K562 (cell line): ENCODE data around the gene THAP8. TPM values are rescaled to one million over a fixed set of nuclear protein-coding genes. Genes with fewer than 3 reads are reported as not detected.
A peak's percentile ranks its signal among the peaks of the same experiment; 100 is the strongest.

Source experiments
- CBFA2T3 ChIP-seq: fragments of 450-650 bp; IDR thresholded peaks from 2 replicates; pipeline ENCODE4 v1.6.1; 2017
- CCNT2 ChIP-seq: IDR thresholded peaks from 2 replicates; pipeline ENCODE4 v1.6.1; 2011; ENCODE audit warnings: borderline replicate concordance, low read depth, mild to moderate bottlenecking, moderate library complexity, mixed read lengths, low read length; ENCODE audit not compliant: insufficient read length; ENCODE audit errors: extremely low read depth
- FOXK2 ChIP-seq, 2 experiments: fragments of 450-650 bp; IDR thresholded peaks in 1 of 2; conservative IDR thresholded peaks in 1 of 2; 2 replicates each; pipeline ENCODE4 v1.6.1; 2016; ENCODE audit warnings: low read depth in 2 of 2, mild to moderate bottlenecking in 1 of 2
- HMGN3 ChIP-seq: IDR thresholded peaks from 2 replicates; pipeline ENCODE4 v1.6.1; 2011; ENCODE audit warnings: borderline replicate concordance, low read depth, mild to moderate bottlenecking, mixed read lengths, low read length; ENCODE audit not compliant: insufficient read length; ENCODE audit errors: extremely low read depth
- MYNN ChIP-seq, 2 experiments: sonication (generic); formaldehyde crosslinking in 1 of 2; IDR thresholded peaks; 2 replicates each; pipeline versions ENCODE4 v1.5.0 to v1.6.1; 2016 to 2020; ENCODE audit warnings: antibody characterized with exemption in 1 of 2, missing genetic modification reagents in 1 of 2
- NR2C1 ChIP-seq, 2 experiments: fragments of 450-650 bp; IDR thresholded peaks; 2 replicates each; pipeline ENCODE4 v1.6.1; 2017; ENCODE audit warnings: mild to moderate bottlenecking in 2 of 2, antibody characterized with exemption in 1 of 2, inconsistent platforms in 1 of 2, missing compliant biosample characterization in 1 of 2, missing genetic modification characterization in 1 of 2
- PHF8 ChIP-seq: fragments of 200-600 bp; sonication (generic); IDR thresholded peaks from 2 replicates; pipeline ENCODE4 v1.6.1; 2012; ENCODE audit warnings: mixed run types, mild to moderate bottlenecking, inconsistent platforms, low read length, moderate library complexity, borderline replicate concordance
- POLR2G ChIP-seq: fragments of 200-400 bp; formaldehyde crosslinking; IDR thresholded peaks from 2 replicates; pipeline ENCODE4 v1.6.1; 2017; ENCODE audit warnings: low read depth, mild to moderate bottlenecking, antibody characterized with exemption, low read length, moderate library complexity
- SIN3A ChIP-seq, 2 experiments: fragments of 150-350 bp in 1 of 2; IDR thresholded peaks; 2 replicates each; pipeline ENCODE4 v1.6.1; 2011 to 2016; ENCODE audit warnings: borderline replicate concordance in 2 of 2, low read depth in 2 of 2, low read length in 2 of 2, mild to moderate bottlenecking in 2 of 2, moderate library complexity in 2 of 2; ENCODE audit not compliant: control insufficient read depth in 1 of 2
- SMAD1 ChIP-seq: fragments of 150-350 bp; IDR thresholded peaks from 2 replicates; pipeline ENCODE4 v1.6.1; 2014; ENCODE audit warnings: low read length, low read depth; ENCODE audit not compliant: partially characterized antibody
- SMC3 ChIP-seq: conservative IDR thresholded peaks from 2 replicates; pipeline ENCODE4 v1.6.1; 2011; ENCODE audit warnings: low read depth, low read length, improper control_type of control experiment; ENCODE audit not compliant: insufficient read depth
- ZNF134 ChIP-seq: fragments of 250-450 bp; sonication (Bioruptor Pico); conservative IDR thresholded peaks from 2 replicates; pipeline ENCODE4 v1.4.0; 2020
- polyA plus RNA-seq, 8 experiments: library from polyadenylated mRNA; depleted of rRNA in 4 of 8; stranded (reverse) in 5 of 8; unstranded in 3 of 8; fragments of >200 nt; fragmentation: Nextera tagmentation in 2 of 8; fragmentation: Illumina TruSeq in 1 of 8; extraction: Ambion mirVana in 2 of 8; extraction: Trizol in 1 of 8; gene quantifications; 2 replicates each; pipeline versions ENCODE4 v1.2.1 to v1.2.3, GENCODE V29; 2011 to 2014; ENCODE audit warnings: inconsistent platforms in 1 of 8, missing spikeins in 1 of 8
- total RNA-seq, 7 experiments: library from RNA; depleted of rRNA in 6 of 7; stranded (reverse); fragments of >200 nt in 6 of 7; fragmentation: Illumina TruSeq in 2 of 7; extraction: Trizol in 2 of 7; gene quantifications; 2 replicates each; pipeline versions ENCODE4 v1.2.1 to v1.2.3, GENCODE V29; 2011 to 2021; ENCODE audit warnings: low replicate concordance in 1 of 7
- TF ChIP-seq, protein P1 (sequence below): sonication (generic); formaldehyde crosslinking; IDR thresholded peaks from 2 replicates; pipeline ENCODE4 v1.8.0; 2022; ENCODE audit warnings: mild to moderate bottlenecking, missing genetic modification reagents, borderline replicate concordance
- TF ChIP-seq, protein P2 (sequence below), 2 experiments: fragments of 450-650 bp; formaldehyde crosslinking in 1 of 2; IDR thresholded peaks; 2 replicates each; pipeline versions ENCODE4 v1.4.0 to v1.6.1; 2014 to 2020; ENCODE audit warnings: mild to moderate bottlenecking in 2 of 2, borderline replicate concordance in 1 of 2, low read depth in 1 of 2

THAP8 gene
- total and polyA plus RNA-seq, 9 of the 15 experiments (the other 6 are each of a cell fraction or from before 2014, with no cell fraction given): 0.11 to 2.0 (median 0.94) TPM

DNA sequence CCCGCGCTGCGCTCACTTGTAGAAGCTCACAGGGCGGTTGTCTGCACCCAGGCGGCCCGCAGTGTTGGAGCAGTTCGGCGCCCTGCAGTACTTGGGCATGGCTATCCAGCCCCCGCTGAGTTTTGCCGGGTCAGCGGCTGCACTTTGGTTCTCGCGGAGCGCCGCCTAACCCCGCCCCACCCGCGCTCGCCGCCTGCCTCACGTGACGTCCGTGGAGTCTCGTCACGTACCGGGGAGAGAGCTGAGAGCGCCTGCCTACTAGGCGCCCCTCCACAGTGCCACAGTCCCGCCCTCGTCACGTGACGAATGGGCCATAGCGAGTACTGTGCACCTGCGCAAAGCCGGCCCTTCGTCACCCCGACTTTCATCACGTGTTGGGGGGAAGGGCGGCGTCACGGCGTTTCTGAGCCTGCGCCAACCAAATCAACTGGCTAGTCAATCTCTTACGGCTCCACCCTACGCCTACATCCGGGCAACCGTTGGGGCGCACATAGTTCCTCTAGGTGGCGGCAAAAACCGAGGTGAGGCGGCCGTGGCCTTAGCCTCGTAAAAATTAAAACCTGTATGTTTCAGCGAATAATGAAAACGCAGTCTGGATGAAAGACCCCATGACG is at the start of gene THAP8 (continued):
- TF ChIP-seq MYNN (IDR thresholded peaks at IDR 0.05) (peak; percentile 76), MYNN (CRISPR knock-in tag; IDR thresholded peaks at IDR 0.05) (no peak), NR2C1 (IDR thresholded peaks at IDR 0.05) (peak; percentile 59; the same call in 1 of the 2 replicates), NR2C1 (tag; IDR thresholded peaks at IDR 0.05) (0 out of 2 replicates have a peak, but pooled peaks have one; percentile 21), POLR2G (peak; percentile 64), HMGN3 (peak; percentile 40), PHF8 (peak; percentile 69; the same call in 1 of the 2 replicates), CBFA2T3 (peak; percentile 53), SIN3A (IDR thresholded peaks at IDR 0.05; ENCODE audit: borderline replicate concordance in 2 of 2, control insufficient read depth in 1 of 2, low read depth in 2 of 2, low read length in 2 of 2) (peak; percentile 10 to 53; a peak in 1 of 4 replicates), SMC3 (no peak), FOXK2 (conservative IDR thresholded peaks at IDR 0.05 in 1 of 2, IDR thresholded peaks at IDR 0.05 in 1 of 2; ENCODE audit: low read depth in 2 of 2) (peak; percentile 70 to 95; a peak in 3 of 4 replicates), CCNT2 (peak; percentile 15), SMAD1 (no peak), ZNF134 (CRISPR knock-in tag) (no peak)
- TF ChIP-seq, protein P1, sequence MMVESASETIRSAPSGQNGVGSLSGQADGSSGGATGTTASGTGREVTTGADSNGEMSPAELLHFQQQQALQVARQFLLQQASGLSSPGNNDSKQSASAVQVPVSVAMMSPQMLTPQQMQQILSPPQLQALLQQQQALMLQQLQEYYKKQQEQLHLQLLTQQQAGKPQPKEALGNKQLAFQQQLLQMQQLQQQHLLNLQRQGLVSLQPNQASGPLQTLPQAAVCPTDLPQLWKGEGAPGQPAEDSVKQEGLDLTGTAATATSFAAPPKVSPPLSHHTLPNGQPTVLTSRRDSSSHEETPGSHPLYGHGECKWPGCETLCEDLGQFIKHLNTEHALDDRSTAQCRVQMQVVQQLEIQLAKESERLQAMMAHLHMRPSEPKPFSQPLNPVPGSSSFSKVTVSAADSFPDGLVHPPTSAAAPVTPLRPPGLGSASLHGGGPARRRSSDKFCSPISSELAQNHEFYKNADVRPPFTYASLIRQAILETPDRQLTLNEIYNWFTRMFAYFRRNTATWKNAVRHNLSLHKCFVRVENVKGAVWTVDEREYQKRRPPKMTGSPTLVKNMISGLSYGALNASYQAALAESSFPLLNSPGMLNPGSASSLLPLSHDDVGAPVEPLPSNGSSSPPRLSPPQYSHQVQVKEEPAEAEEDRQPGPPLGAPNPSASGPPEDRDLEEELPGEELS (CRISPR knock-in tag): 0 out of 2 replicates have a peak, but pooled peaks have one; percentile 86
- TF ChIP-seq, protein P2, sequence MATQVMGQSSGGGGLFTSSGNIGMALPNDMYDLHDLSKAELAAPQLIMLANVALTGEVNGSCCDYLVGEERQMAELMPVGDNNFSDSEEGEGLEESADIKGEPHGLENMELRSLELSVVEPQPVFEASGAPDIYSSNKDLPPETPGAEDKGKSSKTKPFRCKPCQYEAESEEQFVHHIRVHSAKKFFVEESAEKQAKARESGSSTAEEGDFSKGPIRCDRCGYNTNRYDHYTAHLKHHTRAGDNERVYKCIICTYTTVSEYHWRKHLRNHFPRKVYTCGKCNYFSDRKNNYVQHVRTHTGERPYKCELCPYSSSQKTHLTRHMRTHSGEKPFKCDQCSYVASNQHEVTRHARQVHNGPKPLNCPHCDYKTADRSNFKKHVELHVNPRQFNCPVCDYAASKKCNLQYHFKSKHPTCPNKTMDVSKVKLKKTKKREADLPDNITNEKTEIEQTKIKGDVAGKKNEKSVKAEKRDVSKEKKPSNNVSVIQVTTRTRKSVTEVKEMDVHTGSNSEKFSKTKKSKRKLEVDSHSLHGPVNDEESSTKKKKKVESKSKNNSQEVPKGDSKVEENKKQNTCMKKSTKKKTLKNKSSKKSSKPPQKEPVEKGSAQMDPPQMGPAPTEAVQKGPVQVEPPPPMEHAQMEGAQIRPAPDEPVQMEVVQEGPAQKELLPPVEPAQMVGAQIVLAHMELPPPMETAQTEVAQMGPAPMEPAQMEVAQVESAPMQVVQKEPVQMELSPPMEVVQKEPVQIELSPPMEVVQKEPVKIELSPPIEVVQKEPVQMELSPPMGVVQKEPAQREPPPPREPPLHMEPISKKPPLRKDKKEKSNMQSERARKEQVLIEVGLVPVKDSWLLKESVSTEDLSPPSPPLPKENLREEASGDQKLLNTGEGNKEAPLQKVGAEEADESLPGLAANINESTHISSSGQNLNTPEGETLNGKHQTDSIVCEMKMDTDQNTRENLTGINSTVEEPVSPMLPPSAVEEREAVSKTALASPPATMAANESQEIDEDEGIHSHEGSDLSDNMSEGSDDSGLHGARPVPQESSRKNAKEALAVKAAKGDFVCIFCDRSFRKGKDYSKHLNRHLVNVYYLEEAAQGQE (IDR thresholded peaks at IDR 0.05; ENCODE audit: borderline replicate concordance): peak; percentile 97
- TF ChIP-seq, protein P2 (CRISPR knock-in tag; IDR thresholded peaks at IDR 0.05; ENCODE audit: low read depth): no peak
